Measurements from ENCODE around the gene SEC16A.

Gene SEC16A

GRCh38 chr9:136519263-136520052 lies 36.6 kb upstream of the SEC16A start:
- no peak overlapping the region for H3K4me3 ChIP-seq (ENCODE audit: low read depth in 1 of 5, low read length in 5 of 5)
- H3K27ac ChIP-seq (ENCODE audit: low read depth, low read length) = no peak overlapping the region
- H3K9ac ChIP-seq (ENCODE audit: low read length in 5 of 5) = no peak overlapping the region
- H3K4me1 ChIP-seq (ENCODE audit: control insufficient read depth in 5 of 5, insufficient read depth in 5 of 5, low read length in 5 of 5) = peaks cover 0 to 71% (median 44%) of the 10 kb centered on the region in 5 donors
- peaks cover 0 to 89% (median 82%) of the 10 kb centered on the region in 5 donors for H3K36me3 ChIP-seq (ENCODE audit: control insufficient read depth in 5 of 5, insufficient read depth in 5 of 5, low read length in 5 of 5)
- no peaks in the 10 kb centered on the region for H3K27me3 ChIP-seq (ENCODE audit: control insufficient read depth in 5 of 5, insufficient read depth in 4 of 5, low read length in 5 of 5)
- no peaks in the 10 kb centered on the region for H3K9me3 ChIP-seq (ENCODE audit: control insufficient read depth in 5 of 5, low read length in 5 of 5)

- Histone ChIP-seq H3K9ac (ENCODE audit: low read length in 5 of 5) (no peak overlapping the region), H3K36me3 (ENCODE audit: control insufficient read depth in 5 of 5, insufficient read depth in 5 of 5, low read length in 5 of 5) (peaks cover 0 to 95% (median 86%) of the 10 kb centered on the region in 5 donors), H3K9me3 (ENCODE audit: control insufficient read depth in 5 of 5, low read length in 5 of 5) (no peaks in the 10 kb centered on the region), H3K4me1 (ENCODE audit: control insufficient read depth in 5 of 5, insufficient read depth in 5 of 5, low read length in 5 of 5) (peaks cover 0 to 63% (median 38%) of the 10 kb centered on the region in 5 donors), H3K4me3 (ENCODE audit: low read depth in 1 of 5, low read length in 5 of 5) (no peak overlapping the region), H3K27ac (ENCODE audit: low read depth, low read length) (no peak overlapping the region), H3K27me3 (ENCODE audit: control insufficient read depth in 5 of 5, insufficient read depth in 4 of 5, low read length in 5 of 5) (no peaks in the 10 kb centered on the region)
Observed at GRCh38 chr9:136518623-136519022, 35.8 kb upstream of the SEC16A start.

GRCh38 chr9:136517950-136518349 lies 35.1 kb upstream of the SEC16A start:
- Histone ChIP-seq H3K9me3 (ENCODE audit: control insufficient read depth in 5 of 5, low read length in 5 of 5) (no peaks in the 10 kb centered on the region), H3K36me3 (ENCODE audit: control insufficient read depth in 5 of 5, insufficient read depth in 5 of 5, low read length in 5 of 5) (peaks cover 0 to 95% (median 85%) of the 10 kb centered on the region in 5 donors), H3K27me3 (ENCODE audit: control insufficient read depth in 5 of 5, insufficient read depth in 4 of 5, low read length in 5 of 5) (no peaks in the 10 kb centered on the region), H3K27ac (ENCODE audit: low read depth, low read length) (no peak overlapping the region), H3K4me3 (ENCODE audit: low read depth in 1 of 5, low read length in 5 of 5) (no peak overlapping the region), H3K4me1 (ENCODE audit: control insufficient read depth in 5 of 5, insufficient read depth in 5 of 5, low read length in 5 of 5) (peaks cover 0 to 56% (median 37%) of the 10 kb centered on the region in 5 donors), H3K9ac (ENCODE audit: low read length in 5 of 5) (no peak overlapping the region)

GRCh38 chr9:136517012-136517743 lies 34.3 kb upstream of the SEC16A start:
- Histone ChIP-seq H3K4me1 (ENCODE audit: control insufficient read depth in 5 of 5, insufficient read depth in 5 of 5, low read length in 5 of 5) (peaks cover 0 to 48% (median 35%) of the 10 kb centered on the region in 5 donors), H3K27ac (ENCODE audit: low read depth, low read length) (no peak overlapping the region), H3K9ac (ENCODE audit: low read length in 5 of 5) (no peak overlapping the region)

GRCh38 chr9:136516191-136516654 lies 33.4 kb upstream of the SEC16A start:
- no peaks in the 10 kb centered on the region for H3K27me3 ChIP-seq (ENCODE audit: control insufficient read depth in 5 of 5, insufficient read depth in 4 of 5, low read length in 5 of 5)
- H3K27ac ChIP-seq (ENCODE audit: low read depth, low read length) = peak overlapping the region; percentile 30
- no peak overlapping the region for H3K4me3 ChIP-seq (ENCODE audit: low read depth in 1 of 5, low read length in 5 of 5)
- H3K9ac ChIP-seq (ENCODE audit: low read length in 5 of 5) = no peak overlapping the region
- H3K36me3 ChIP-seq (ENCODE audit: control insufficient read depth in 5 of 5, insufficient read depth in 5 of 5, low read length in 5 of 5) = peaks cover 0 to 96% (median 86%) of the 10 kb centered on the region in 5 donors
- no peaks in the 10 kb centered on the region for H3K9me3 ChIP-seq (ENCODE audit: control insufficient read depth in 5 of 5, low read length in 5 of 5)
- peaks cover 0 to 45% (median 30%) of the 10 kb centered on the region in 5 donors for H3K4me1 ChIP-seq (ENCODE audit: control insufficient read depth in 5 of 5, insufficient read depth in 5 of 5, low read length in 5 of 5)

More at GRCh38 chr9:136517012-136517743, 34.3 kb upstream of the SEC16A start:
- Histone ChIP-seq H3K27me3 (ENCODE audit: control insufficient read depth in 5 of 5, insufficient read depth in 4 of 5, low read length in 5 of 5) (no peaks in the 10 kb centered on the region), H3K4me3 (ENCODE audit: low read depth in 1 of 5, low read length in 5 of 5) (no peak overlapping the region), H3K36me3 (ENCODE audit: control insufficient read depth in 5 of 5, insufficient read depth in 5 of 5, low read length in 5 of 5) (peaks cover 0 to 93% (median 80%) of the 10 kb centered on the region in 5 donors), H3K9me3 (ENCODE audit: control insufficient read depth in 5 of 5, low read length in 5 of 5) (no peaks in the 10 kb centered on the region)

GRCh38 chr9:136515276-136515675 lies 32.4 kb upstream of the SEC16A start:
- Histone ChIP-seq H3K4me3 (ENCODE audit: low read depth in 1 of 5, low read length in 5 of 5) (no peak overlapping the region), H3K4me1 (ENCODE audit: control insufficient read depth in 5 of 5, insufficient read depth in 5 of 5, low read length in 5 of 5) (peaks cover 0 to 48% (median 39%) of the 10 kb centered on the region in 5 donors), H3K36me3 (ENCODE audit: control insufficient read depth in 5 of 5, insufficient read depth in 5 of 5, low read length in 5 of 5) (peaks cover 0 to 96% (median 90%) of the 10 kb centered on the region in 5 donors), H3K9ac (ENCODE audit: low read length in 5 of 5) (no peak overlapping the region), H3K27me3 (ENCODE audit: control insufficient read depth in 5 of 5, insufficient read depth in 4 of 5, low read length in 5 of 5) (no peaks in the 10 kb centered on the region), H3K9me3 (ENCODE audit: control insufficient read depth in 5 of 5, low read length in 5 of 5) (no peaks in the 10 kb centered on the region), H3K27ac (ENCODE audit: low read depth, low read length) (no peak overlapping the region)

- peaks cover 0 to 98% (median 93%) of the 10 kb centered on the region in 5 donors for H3K36me3 ChIP-seq (ENCODE audit: control insufficient read depth in 5 of 5, insufficient read depth in 5 of 5, low read length in 5 of 5)
- H3K4me1 ChIP-seq (ENCODE audit: control insufficient read depth in 5 of 5, insufficient read depth in 5 of 5, low read length in 5 of 5) = peaks cover 0 to 56% (median 50%) of the 10 kb centered on the region in 5 donors
- H3K4me3 ChIP-seq (ENCODE audit: low read depth in 1 of 5, low read length in 5 of 5) = no peak overlapping the region
- H3K27ac ChIP-seq (ENCODE audit: low read depth, low read length) = no peak overlapping the region
- no peak overlapping the region for H3K9ac ChIP-seq (ENCODE audit: low read length in 5 of 5)
- no peaks in the 10 kb centered on the region for H3K9me3 ChIP-seq (ENCODE audit: control insufficient read depth in 5 of 5, low read length in 5 of 5)
- no peaks in the 10 kb centered on the region for H3K27me3 ChIP-seq (ENCODE audit: control insufficient read depth in 5 of 5, insufficient read depth in 4 of 5, low read length in 5 of 5)
Observed at GRCh38 chr9:136514022-136514714, 31.3 kb upstream of the SEC16A start.

GRCh38 chr9:136513191-136513590 lies 30.4 kb upstream of the SEC16A start:
- H3K27ac ChIP-seq (ENCODE audit: low read depth, low read length) = peak overlapping the region; percentile 86
- no peak overlapping the region for H3K9ac ChIP-seq (ENCODE audit: low read length in 5 of 5)
- H3K9me3 ChIP-seq (ENCODE audit: control insufficient read depth in 5 of 5, low read length in 5 of 5) = no peaks in the 10 kb centered on the region
- H3K27me3 ChIP-seq (ENCODE audit: control insufficient read depth in 5 of 5, insufficient read depth in 4 of 5, low read length in 5 of 5) = no peaks in the 10 kb centered on the region
- H3K36me3 ChIP-seq (ENCODE audit: control insufficient read depth in 5 of 5, insufficient read depth in 5 of 5, low read length in 5 of 5) = peaks cover 0 to 98% (median 93%) of the 10 kb centered on the region in 5 donors
- no peak overlapping the region for H3K4me3 ChIP-seq (ENCODE audit: low read depth in 1 of 5, low read length in 5 of 5)
- peaks cover 0 to 62% (median 46%) of the 10 kb centered on the region in 5 donors for H3K4me1 ChIP-seq (ENCODE audit: control insufficient read depth in 5 of 5, insufficient read depth in 5 of 5, low read length in 5 of 5)

- peak overlapping the region; percentile 86 for H3K27ac ChIP-seq (ENCODE audit: low read depth, low read length)
- H3K4me3 ChIP-seq (ENCODE audit: low read depth in 1 of 5, low read length in 5 of 5) = peak overlapping the region in 1 of 5 donors; percentile 18
- no peaks in the 10 kb centered on the region for H3K9me3 ChIP-seq (ENCODE audit: control insufficient read depth in 5 of 5, low read length in 5 of 5)
- peaks cover 0 to 62% (median 41%) of the 10 kb centered on the region in 5 donors for H3K4me1 ChIP-seq (ENCODE audit: control insufficient read depth in 5 of 5, insufficient read depth in 5 of 5, low read length in 5 of 5)
- peaks cover 0 to 98% (median 93%) of the 10 kb centered on the region in 5 donors for H3K36me3 ChIP-seq (ENCODE audit: control insufficient read depth in 5 of 5, insufficient read depth in 5 of 5, low read length in 5 of 5)
- H3K27me3 ChIP-seq (ENCODE audit: control insufficient read depth in 5 of 5, insufficient read depth in 4 of 5, low read length in 5 of 5) = no peaks in the 10 kb centered on the region
- no peak overlapping the region for H3K9ac ChIP-seq (ENCODE audit: low read length in 5 of 5)
Observed at GRCh38 chr9:136512651-136513071, 29.8 kb upstream of the SEC16A start.

Data from subcutaneous abdominal adipose tissue (tissue), 5 donors.